Heart right ventricle (tissue), 16 donors: ENCODE results near the gene MGAT3. TPM values are rescaled to one million over a fixed set of nuclear protein-coding genes. Genes with fewer than 3 reads are reported as not detected.
"Not testable (repeated sequence)": the region's sequence is repeated elsewhere in the genome, so short reads cannot be mapped to it uniquely, and the experiment has no call there.

ENCODE experiments used
- ATAC-seq, 8 donors: fragments of 200-7000 bp; cut with Tn5 transposase; one replicate each; pipeline ENCODE4 v1.9.1; 2020; ENCODE audit warnings: mild to moderate bottlenecking in 8 of 8, moderate library complexity in 8 of 8, moderate number of reproducible peaks in 1 of 8
- DNase-seq, 2 donors: peaks; one replicate each; pipeline ENCODE4 v3.0.0-alpha.2; 2020
- H3K27ac ChIP-seq, 10 donors: fragments of 200-600 bp; sonication (generic) in 2 of 10; one replicate each; pipeline versions ENCODE4 v1.5.0 to v1.8.0; 2020 to 2022; ENCODE audit warnings: mild to moderate bottlenecking in 3 of 10
- H3K27me3 ChIP-seq, 7 donors: fragments of 200-600 bp; one replicate each; pipeline ENCODE4 v1.8.0; 2021 to 2022; ENCODE audit warnings: mild to moderate bottlenecking in 2 of 7
- H3K36me3 ChIP-seq, 9 donors: fragments of 200-600 bp; sonication (generic) in 1 of 9; one replicate each; pipeline versions ENCODE4 v1.5.0 to v1.8.0; 2020 to 2022; ENCODE audit warnings: mild to moderate bottlenecking in 2 of 9
- H3K4me1 ChIP-seq, 9 donors: fragments of 200-600 bp; sonication (generic) in 1 of 9; one replicate each; pipeline versions ENCODE4 v1.5.0 to v1.8.0; 2020 to 2022; ENCODE audit warnings: mild to moderate bottlenecking in 4 of 9
- H3K4me3 ChIP-seq, 10 donors: fragments of 200-600 bp; sonication (generic) in 2 of 10; one replicate each; pipeline versions ENCODE4 v1.5.0 to v1.8.0; 2020 to 2022; ENCODE audit warnings: mild to moderate bottlenecking in 7 of 10, moderate library complexity in 2 of 10
- H3K9me3 ChIP-seq, 11 donors: fragments of 200-600 bp in 10 of 11; sonication (generic) in 2 of 11; one replicate each; pipeline versions ENCODE4 v1.5.0 to v1.8.0; 2013 to 2022; ENCODE audit warnings: mild to moderate bottlenecking in 2 of 11, control low read depth in 1 of 11, moderate library complexity in 1 of 11
- CTCF ChIP-seq, 9 donors: fragments of 200-600 bp; sonication (generic) in 2 of 9; IDR thresholded peaks; one replicate each; pipeline versions ENCODE4 v1.5.0 to v1.8.0; 2021 to 2022; ENCODE audit warnings: antibody characterized with exemption in 9 of 9, mild to moderate bottlenecking in 5 of 9, moderate library complexity in 1 of 9
- WGBS, 2 donors: extraction: QIAGEN DNeasy Blood & Tissue Kit; methylation state at CpG; one replicate each; pipeline ENCODE4 v1.1.7; 2013; ENCODE audit warnings: inconsistent platforms in 1 of 2; 5-methylcytosine and 5-hydroxymethylcytosine counted together
- intact Hi-C, 10 donors: fragments of 100-400 bp; cut with DNase I; formaldehyde crosslinking; loops; one replicate each; pipeline versions ENCODE4 v1.11.1 to v1.14.2; 2022
- polyA plus RNA-seq, 2 donors: library from polyadenylated mRNA; stranded (reverse); fragments of 200-250 nt; gene quantifications; one replicate each; pipeline ENCODE4 v1.2.3, GENCODE V29; 2013
- total RNA-seq, 10 donors: library from RNA; stranded (reverse); fragmentation: NEBNext Ultra II Directional in 3 of 10; extraction: Animal tissue kit (Norgen Biotek cat#: 25700) in 3 of 10; gene quantifications; one replicate each; pipeline versions ENCODE4 v1.2.1 to v1.2.4, GENCODE V29; 2021 to 2023
- donor health status: Arrhythmogenic right ventricular cardiomyopathy.
- donor health status: ischemic (EF 13 %, LVEDD 7.1; RV severe dilation, severe dysfunction).
- donor health status: healthy with polysubstance abuse.
- donor health status: DM: no; HTN: yes; CAD: no.
- donor health status: DM: no; HTN: no; CAD: no.
- donor health status: ischemic (EF 25% LVEDD 6.9; RV normal size, moderate dysfunction).
- donor health status: ischemic (EF 25% LVEDD 5.7; RV mildly dilated, moderate dysfunction).
- donor health status: healthy.
- donor health status: DM: yes; HTN: yes; CAD: no.
- donor health status: Ischemic cardiomyopathy.
- donor health status: ischemic (EF 35%, LVEDD 5.7; RV mildly dilated, moderate dysfunction).
- donor health status: nonischemic (EF 11% LVEDD 7.7; RV severe dilation, severe dysfunction).
- donor health status: DM: yes; HTN: yes; CAD: no.
- donor health status: PGD.
- donor health status: ischemic (EF 29% LVEDD 5.4; RV normal size, mild dysfunction).
- donor health status: nonischemic (EF 23%, LVEDD 6.1; RV moderate dilation, normal function).

Gene MGAT3
- total and polyA plus RNA-seq, 12 donors, result 1.8 to 14.0 (median 3.9) TPM

DNA sequence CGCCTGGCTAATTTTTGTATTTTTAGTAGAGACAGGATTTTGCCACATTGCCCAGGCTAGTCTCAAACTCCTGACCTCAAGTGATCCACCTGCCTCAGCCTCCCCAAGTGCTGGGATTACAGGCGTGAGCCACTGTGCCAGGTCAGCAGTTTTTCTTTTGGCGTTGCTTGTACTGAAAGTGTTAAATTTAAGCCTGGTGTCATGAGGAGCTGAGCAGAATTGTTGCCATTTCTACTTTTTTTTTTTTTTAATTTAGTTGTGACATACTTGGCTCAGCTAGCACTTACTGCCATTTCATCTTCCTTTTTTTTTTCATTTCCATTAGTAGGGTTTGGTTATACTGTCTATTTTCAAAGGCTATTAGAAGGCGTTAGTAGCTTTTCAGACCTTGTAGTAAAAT lies 46.5 kb upstream of the MGAT3 start:
- no peak for ATAC-seq
- Histone ChIP-seq H3K36me3 (peaks cover 0 to 20% (median 0%) of the 10 kb centered on the region in 9 donors), H3K4me3 (no peak overlapping the region), H3K4me1 (peaks cover 5 to 84% (median 21%) of the 10 kb centered on the region in 9 donors), H3K27me3 (no peaks in the 10 kb centered on the region), H3K9me3 (no peaks in the 10 kb centered on the region), H3K27ac (no peak overlapping the region)
- TF ChIP-seq CTCF (IDR thresholded peaks at IDR 0.05), result no peak
- WGBS, 2 donors, result 93 to 95% methylated on average over 4 of the region's 4 CpGs
- intact Hi-C loops, result no loop called here
- no peak for DNase-seq

DNA sequence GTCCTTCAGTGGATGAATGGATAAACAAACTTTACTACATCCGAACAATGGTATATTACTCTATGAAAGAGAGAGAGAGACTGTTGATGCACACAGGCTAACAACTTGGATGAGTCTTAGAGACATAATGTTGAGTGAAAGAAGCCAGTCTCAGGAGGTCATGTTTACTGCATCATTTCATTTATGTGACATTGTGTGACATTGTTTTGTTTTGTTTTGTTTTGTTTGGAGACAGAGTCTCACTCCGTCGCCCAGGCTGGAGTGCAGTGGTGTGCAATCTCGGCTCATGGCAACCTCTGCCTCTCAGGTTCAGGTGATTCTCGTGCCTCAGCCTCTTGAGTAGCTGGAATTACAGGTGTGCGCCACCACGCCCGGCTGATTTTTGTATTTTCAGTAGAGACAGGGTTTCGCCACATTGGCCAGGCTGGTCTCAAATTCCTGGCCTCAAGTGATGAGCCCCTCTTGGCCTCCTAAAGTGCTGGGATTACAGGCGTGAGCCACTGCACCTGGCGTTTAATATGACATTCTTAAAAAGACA lies 44.9 kb upstream of the MGAT3 start:
- DNase-seq, H3K27me3 ChIP-seq, H3K9me3 ChIP-seq, H3K4me3 ChIP-seq, ATAC-seq, intact Hi-C loops, H3K27ac ChIP-seq: not testable (repeated sequence)
- WGBS, 2 donors, result 90% methylated on average over 11 of the region's 11 CpGs
- Histone ChIP-seq H3K4me1 (peaks cover 5 to 77% (median 25%) of the 10 kb centered on the region in 9 donors), H3K36me3 (peaks cover 0 to 30% (median 9%) of the 10 kb centered on the region in 9 donors)

DNA sequence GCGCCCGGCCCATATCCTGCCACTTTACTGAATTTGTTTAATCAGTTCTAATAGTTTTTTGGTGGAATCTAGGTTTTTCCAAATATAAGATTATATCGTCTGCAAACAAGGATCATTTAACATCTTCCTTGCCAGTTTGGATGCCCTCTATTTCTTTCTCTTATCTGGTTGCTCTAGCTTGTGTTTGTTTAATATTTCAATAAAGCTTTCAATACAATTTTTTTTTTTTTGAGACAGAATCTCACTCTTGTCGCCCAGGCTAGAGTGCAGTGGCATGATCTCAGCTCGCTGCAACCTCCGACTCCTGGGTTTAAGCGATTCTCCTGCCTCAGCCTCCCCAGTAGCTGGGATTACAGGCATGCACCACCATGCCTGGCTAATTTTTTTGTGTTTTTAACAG lies 43.6 kb upstream of the MGAT3 start:
- peaks cover 5 to 70% (median 25%) of the 10 kb centered on the region in 9 donors for H3K4me1 ChIP-seq
- intact Hi-C loops, H3K27me3 ChIP-seq, H3K9me3 ChIP-seq, ATAC-seq, DNase-seq, H3K27ac ChIP-seq, H3K4me3 ChIP-seq: not testable (repeated sequence)
- peaks cover 0 to 43% (median 19%) of the 10 kb centered on the region in 9 donors for H3K36me3 ChIP-seq
- 92 to 93% methylated on average over 7 of the region's 7 CpGs for WGBS, 2 donors

- peak in 1 of 8 donors; percentile 26 for ATAC-seq
- Histone ChIP-seq H3K9me3 (no peaks in the 10 kb centered on the region), H3K4me1 (peaks cover 5 to 58% (median 22%) of the 10 kb centered on the region in 9 donors), H3K27me3 (no peaks in the 10 kb centered on the region), H3K27ac (peak overlapping the region in 4 of 10 donors; percentile 12 to 43 (median 28)), H3K36me3 (peaks cover 0 to 53% (median 31%) of the 10 kb centered on the region in 9 donors), H3K4me3 (no peak overlapping the region)
- intact Hi-C loops, result no loop called here
- no peak for TF ChIP-seq CTCF (IDR thresholded peaks at IDR 0.05)
- 87 to 89% methylated on average over 7 of the region's 7 CpGs for WGBS, 2 donors
- DNase-seq, result no peak
Observed at GRCh38 chr22:39414377-39414776, 42.4 kb upstream of the MGAT3 start.

- WGBS, 2 donors, result 46 to 59% methylated on average over 11 of the region's 11 CpGs
- DNase-seq (peak; percentile 60 to 61), ATAC-seq (peak; percentile 76 to 94 (median 88))
- no peak for TF ChIP-seq CTCF (IDR thresholded peaks at IDR 0.05)
- Histone ChIP-seq H3K4me3 (no peak overlapping the region), H3K36me3 (peaks cover 0 to 54% (median 36%) of the 10 kb centered on the region in 9 donors), H3K9me3 (no peaks in the 10 kb centered on the region), H3K27ac (peak overlapping the region in 5 of 10 donors; percentile 10 to 43 (median 22)), H3K4me1 (peaks cover 5 to 53% (median 22%) of the 10 kb centered on the region in 9 donors), H3K27me3 (no peaks in the 10 kb centered on the region)
- intact Hi-C loops, result no loop called here
Observed at GRCh38 chr22:39414886-39415285, 41.9 kb upstream of the MGAT3 start.
